ENCODE data around the gene TPGS2.

DNA sequence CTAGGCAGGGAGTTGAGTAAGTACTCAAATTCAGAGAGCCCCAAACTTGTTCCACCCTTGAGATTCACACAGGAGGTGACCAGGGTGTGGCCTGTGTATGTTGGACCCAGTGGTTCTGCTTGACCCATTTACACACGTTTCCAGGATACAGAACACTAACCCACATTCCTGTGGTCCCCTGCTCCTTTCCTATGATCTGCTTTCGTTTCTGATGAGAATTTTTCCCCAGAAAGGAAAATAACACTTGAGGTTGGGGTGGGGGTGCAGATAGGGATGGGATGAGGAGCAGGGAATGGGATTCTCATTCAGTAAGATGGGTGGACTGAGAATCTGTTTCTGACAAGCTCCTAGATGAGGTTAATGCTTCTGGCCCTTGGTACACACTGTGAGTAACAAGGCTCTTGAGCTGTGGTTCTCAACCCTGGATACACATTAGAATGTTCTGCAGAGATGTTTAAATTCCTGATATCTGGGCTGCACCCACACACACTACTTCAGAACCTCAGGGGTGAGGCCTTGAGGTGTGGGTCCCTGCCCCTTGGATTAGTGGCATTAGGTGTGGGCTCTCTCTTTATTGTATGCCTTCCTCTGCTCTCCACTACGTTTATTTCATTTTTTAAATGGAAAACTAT, 58.4 kb downstream of the TPGS2 start:
- TF ChIP-seq, protein P1, sequence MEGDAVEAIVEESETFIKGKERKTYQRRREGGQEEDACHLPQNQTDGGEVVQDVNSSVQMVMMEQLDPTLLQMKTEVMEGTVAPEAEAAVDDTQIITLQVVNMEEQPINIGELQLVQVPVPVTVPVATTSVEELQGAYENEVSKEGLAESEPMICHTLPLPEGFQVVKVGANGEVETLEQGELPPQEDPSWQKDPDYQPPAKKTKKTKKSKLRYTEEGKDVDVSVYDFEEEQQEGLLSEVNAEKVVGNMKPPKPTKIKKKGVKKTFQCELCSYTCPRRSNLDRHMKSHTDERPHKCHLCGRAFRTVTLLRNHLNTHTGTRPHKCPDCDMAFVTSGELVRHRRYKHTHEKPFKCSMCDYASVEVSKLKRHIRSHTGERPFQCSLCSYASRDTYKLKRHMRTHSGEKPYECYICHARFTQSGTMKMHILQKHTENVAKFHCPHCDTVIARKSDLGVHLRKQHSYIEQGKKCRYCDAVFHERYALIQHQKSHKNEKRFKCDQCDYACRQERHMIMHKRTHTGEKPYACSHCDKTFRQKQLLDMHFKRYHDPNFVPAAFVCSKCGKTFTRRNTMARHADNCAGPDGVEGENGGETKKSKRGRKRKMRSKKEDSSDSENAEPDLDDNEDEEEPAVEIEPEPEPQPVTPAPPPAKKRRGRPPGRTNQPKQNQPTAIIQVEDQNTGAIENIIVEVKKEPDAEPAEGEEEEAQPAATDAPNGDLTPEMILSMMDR (IDR thresholded peaks at IDR 0.05): no peak
- no peak for TF ChIP-seq POLR2A (IDR thresholded peaks at IDR 0.05)

All from Peyer's patch (tissue), 4 donors.